ENCODE data around the gene KCNH5.

DNA sequence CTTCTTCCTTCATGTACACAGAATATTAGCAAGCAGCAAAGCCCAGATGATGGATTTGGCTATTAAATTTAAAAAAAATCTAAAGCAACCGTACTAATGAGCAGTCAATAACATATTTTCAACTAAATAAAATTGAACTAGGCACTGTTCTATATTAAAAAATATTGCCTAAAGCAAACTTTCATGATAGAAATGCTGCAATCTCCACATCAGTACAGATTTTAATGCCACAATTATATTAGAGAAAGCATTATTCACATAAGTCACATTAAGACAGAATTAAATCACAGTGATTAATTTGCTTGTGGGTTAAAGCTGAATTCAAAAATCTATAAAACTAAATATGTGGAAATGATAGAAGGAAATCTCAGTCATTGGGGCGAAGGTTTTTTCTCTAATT lies 200.7 kb downstream of the KCNH5 start:
- TF ChIP-seq, protein P1, sequence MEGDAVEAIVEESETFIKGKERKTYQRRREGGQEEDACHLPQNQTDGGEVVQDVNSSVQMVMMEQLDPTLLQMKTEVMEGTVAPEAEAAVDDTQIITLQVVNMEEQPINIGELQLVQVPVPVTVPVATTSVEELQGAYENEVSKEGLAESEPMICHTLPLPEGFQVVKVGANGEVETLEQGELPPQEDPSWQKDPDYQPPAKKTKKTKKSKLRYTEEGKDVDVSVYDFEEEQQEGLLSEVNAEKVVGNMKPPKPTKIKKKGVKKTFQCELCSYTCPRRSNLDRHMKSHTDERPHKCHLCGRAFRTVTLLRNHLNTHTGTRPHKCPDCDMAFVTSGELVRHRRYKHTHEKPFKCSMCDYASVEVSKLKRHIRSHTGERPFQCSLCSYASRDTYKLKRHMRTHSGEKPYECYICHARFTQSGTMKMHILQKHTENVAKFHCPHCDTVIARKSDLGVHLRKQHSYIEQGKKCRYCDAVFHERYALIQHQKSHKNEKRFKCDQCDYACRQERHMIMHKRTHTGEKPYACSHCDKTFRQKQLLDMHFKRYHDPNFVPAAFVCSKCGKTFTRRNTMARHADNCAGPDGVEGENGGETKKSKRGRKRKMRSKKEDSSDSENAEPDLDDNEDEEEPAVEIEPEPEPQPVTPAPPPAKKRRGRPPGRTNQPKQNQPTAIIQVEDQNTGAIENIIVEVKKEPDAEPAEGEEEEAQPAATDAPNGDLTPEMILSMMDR (IDR thresholded peaks at IDR 0.05; ENCODE audit: borderline replicate concordance, extremely low read depth, low read length, poor library complexity, severe bottlenecking) = no peak
- TF ChIP-seq EZH2 (IDR thresholded peaks at IDR 0.05; ENCODE audit: borderline replicate concordance, low read depth, low read length, severe bottlenecking) = no peak
